Glutamatergic neuron (in vitro differentiated cells): Measurements from ENCODE around the gene SNX10. TPM values are rescaled to one million over a fixed set of nuclear protein-coding genes. Genes with fewer than 3 reads are reported as not detected.

Experiments
- DNase-seq: peaks from one replicate; pipeline ENCODE4 v3.0.0; 2022
- H3K27ac Mint-ChIP-seq: one replicate; pipeline ENCODE4 v1.8.0; 2020; ENCODE audit warnings: mild to moderate bottlenecking, mixed read lengths, inconsistent platforms; ENCODE audit not compliant: unreplicated experiment
- H3K27me3 Mint-ChIP-seq: one replicate; pipeline ENCODE4 v1.8.0; 2020; ENCODE audit warnings: mild to moderate bottlenecking, moderate library complexity, mixed read lengths, inconsistent platforms; ENCODE audit not compliant: unreplicated experiment
- H3K36me3 Mint-ChIP-seq: one replicate; pipeline ENCODE4 v1.8.0; 2020; ENCODE audit warnings: mild to moderate bottlenecking, mixed read lengths, inconsistent platforms; ENCODE audit not compliant: unreplicated experiment
- H3K4me1 Mint-ChIP-seq: one replicate; pipeline ENCODE4 v1.8.0; 2020; ENCODE audit warnings: mild to moderate bottlenecking, low read depth, mixed read lengths, inconsistent platforms; ENCODE audit not compliant: unreplicated experiment
- H3K4me3 Mint-ChIP-seq: one replicate; pipeline ENCODE4 v1.8.0; 2020; ENCODE audit warnings: mild to moderate bottlenecking, mixed read lengths, inconsistent platforms; ENCODE audit not compliant: unreplicated experiment
- H3K9me3 Mint-ChIP-seq: one replicate; pipeline ENCODE4 v1.8.0; 2020; ENCODE audit warnings: mild to moderate bottlenecking, moderate library complexity, mixed read lengths, inconsistent platforms; ENCODE audit not compliant: unreplicated experiment
- CTCF ChIP-seq: fragments of 200-600 bp; sonication (generic); IDR thresholded peaks from one replicate; pipeline ENCODE4 v1.5.0; 2021; ENCODE audit not compliant: partially characterized antibody, unreplicated experiment
- total RNA-seq: library from RNA; stranded (reverse); fragmentation: NEBNext Ultra II Directional; extraction: Animal tissue kit (Norgen Biotek cat#: 25700); gene quantifications from one replicate; pipeline ENCODE4 v1.2.1, GENCODE V29; 2021; ENCODE audit not compliant: unreplicated experiment

Gene SNX10
- total RNA-seq, 1 donor from 2014 or later: 6.1 TPM

GRCh38 chr7:26317211-26317610 is 25.5 kb downstream of the SNX10 start:
- no peaks in the 10 kb centered on the region for H3K4me1 Mint-ChIP-seq
- H3K4me3 Mint-ChIP-seq: no peak overlapping the region
- H3K36me3 Mint-ChIP-seq: no peaks in the 10 kb centered on the region
- no peak for TF ChIP-seq CTCF
- no peaks in the 10 kb centered on the region for H3K9me3 Mint-ChIP-seq
- H3K27ac Mint-ChIP-seq: no peak overlapping the region
- DNase-seq: no peak
- H3K27me3 Mint-ChIP-seq: no peaks in the 10 kb centered on the region

DNA sequence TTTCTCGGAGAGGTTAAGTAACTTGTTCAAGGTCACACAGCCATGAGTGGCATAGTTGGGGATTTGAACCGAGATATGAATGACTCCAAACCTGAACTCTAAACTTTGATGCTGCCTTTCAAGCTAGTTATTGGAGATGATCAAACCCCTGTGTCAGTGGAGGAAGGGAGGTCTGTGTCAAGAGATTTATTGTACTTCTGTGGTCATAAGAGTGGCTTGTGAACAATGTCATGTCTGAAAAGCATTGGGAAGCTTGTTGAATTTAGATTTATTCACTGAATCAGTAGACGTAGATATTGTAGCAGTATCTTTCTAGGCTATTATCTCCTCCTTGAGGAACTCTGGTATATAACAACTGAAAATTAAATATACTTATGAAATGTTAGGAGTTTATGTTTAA is 27.3 kb downstream of the SNX10 start:
- Mint-ChIP-seq H3K27me3 (no peaks in the 10 kb centered on the region), H3K4me1 (no peaks in the 10 kb centered on the region), H3K27ac (no peak overlapping the region), H3K9me3 (no peaks in the 10 kb centered on the region), H3K4me3 (no peak overlapping the region), H3K36me3 (no peaks in the 10 kb centered on the region)
- no peak for TF ChIP-seq CTCF
- DNase-seq: no peak

DNA sequence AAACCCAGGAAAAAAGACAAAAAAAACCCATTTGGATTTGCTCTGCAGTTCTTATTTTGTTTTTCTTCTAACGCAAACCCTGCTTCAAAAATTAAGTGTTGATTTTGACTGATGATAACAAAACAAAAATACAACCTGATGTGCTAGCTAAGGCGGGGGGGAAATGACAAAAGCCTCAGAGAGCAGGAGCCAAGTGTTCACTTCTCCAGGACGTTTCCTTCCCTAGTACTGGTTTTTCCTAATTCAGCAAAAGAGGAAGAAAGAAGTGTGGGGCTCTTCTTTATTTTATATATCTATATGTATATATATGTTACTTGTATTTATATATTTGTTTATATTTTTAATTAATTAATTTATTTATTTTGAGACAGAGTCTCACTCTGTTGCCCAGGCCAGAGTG is 28.0 kb downstream of the SNX10 start:
- no peaks in the 10 kb centered on the region for H3K27me3 Mint-ChIP-seq
- H3K36me3 Mint-ChIP-seq: no peaks in the 10 kb centered on the region
- no peak for DNase-seq
- H3K27ac Mint-ChIP-seq: no peak overlapping the region
- TF ChIP-seq CTCF: no peak
- no peak overlapping the region for H3K4me3 Mint-ChIP-seq
- no peaks in the 10 kb centered on the region for H3K9me3 Mint-ChIP-seq
- no peaks in the 10 kb centered on the region for H3K4me1 Mint-ChIP-seq

DNA sequence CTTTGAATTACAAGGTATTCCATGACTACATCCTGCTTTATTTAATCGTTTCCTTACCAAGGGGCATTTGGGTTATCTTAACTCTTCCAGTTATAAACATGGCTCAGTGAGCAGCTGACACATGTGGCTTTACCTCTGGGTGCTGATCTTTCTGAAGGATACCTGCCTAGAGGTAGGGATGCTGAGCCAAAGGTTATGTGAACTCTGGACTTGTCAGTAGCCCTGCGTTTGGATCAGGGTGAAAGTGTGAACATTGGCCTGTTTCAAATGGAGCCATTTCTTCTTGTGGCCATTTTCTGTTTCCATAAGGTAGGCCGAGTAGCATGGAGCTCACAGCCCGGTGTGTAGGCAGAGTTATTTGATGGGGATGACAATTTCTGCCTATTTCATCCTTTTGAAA is 29.2 kb downstream of the SNX10 start:
- H3K27me3 Mint-ChIP-seq: no peaks in the 10 kb centered on the region
- TF ChIP-seq CTCF: no peak
- H3K36me3 Mint-ChIP-seq: no peaks in the 10 kb centered on the region
- H3K4me1 Mint-ChIP-seq: no peaks in the 10 kb centered on the region
- no peak overlapping the region for H3K27ac Mint-ChIP-seq
- no peak for DNase-seq
- no peaks in the 10 kb centered on the region for H3K9me3 Mint-ChIP-seq
- no peak overlapping the region for H3K4me3 Mint-ChIP-seq

- no peaks in the 10 kb centered on the region for H3K9me3 Mint-ChIP-seq
Observed at GRCh38 chr7:26321435-26321834, 29.8 kb downstream of the SNX10 start.

More at GRCh38 chr7:26321435-26321834, 29.8 kb downstream of the SNX10 start:
- TF ChIP-seq CTCF: no peak
- Mint-ChIP-seq H3K27ac (no peak overlapping the region), H3K4me3 (no peak overlapping the region), H3K4me1 (no peaks in the 10 kb centered on the region), H3K36me3 (no peaks in the 10 kb centered on the region), H3K27me3 (no peaks in the 10 kb centered on the region)
- DNase-seq: no peak
